HS-5 (cell line): ENCODE results near the gene LILRA1.
"Not testable (repeated sequence)": the region's sequence is repeated elsewhere in the genome, so short reads cannot be mapped to it uniquely, and the experiment has no call there.

Experiments
- DNase-seq: peaks from one replicate; pipeline ENCODE4 v3.0.0-alpha.2; 2012; ENCODE audit warnings: low read depth

LILRA1 gene

DNA sequence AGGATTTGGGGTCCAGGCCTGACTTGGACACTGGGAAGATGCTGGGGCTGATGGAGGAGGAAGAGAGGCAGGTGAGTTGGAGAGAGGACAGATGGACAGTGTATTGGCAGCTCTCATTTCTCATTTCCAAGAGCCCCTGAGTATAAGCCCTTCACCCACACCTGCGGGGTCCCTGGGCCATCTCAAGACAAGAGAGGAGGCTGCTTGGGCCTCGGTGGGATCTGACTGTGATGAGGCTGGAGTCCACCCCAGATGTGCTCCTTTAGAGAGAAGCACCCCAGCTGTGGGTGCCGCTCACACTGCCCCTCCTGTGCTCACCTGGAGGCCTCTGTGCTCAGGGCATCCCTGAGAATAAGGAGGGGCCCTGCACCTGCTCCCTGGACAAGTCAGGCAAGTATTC lies 16.1 kb upstream of the LILRA1 start:
- no peak for DNase-seq

DNA sequence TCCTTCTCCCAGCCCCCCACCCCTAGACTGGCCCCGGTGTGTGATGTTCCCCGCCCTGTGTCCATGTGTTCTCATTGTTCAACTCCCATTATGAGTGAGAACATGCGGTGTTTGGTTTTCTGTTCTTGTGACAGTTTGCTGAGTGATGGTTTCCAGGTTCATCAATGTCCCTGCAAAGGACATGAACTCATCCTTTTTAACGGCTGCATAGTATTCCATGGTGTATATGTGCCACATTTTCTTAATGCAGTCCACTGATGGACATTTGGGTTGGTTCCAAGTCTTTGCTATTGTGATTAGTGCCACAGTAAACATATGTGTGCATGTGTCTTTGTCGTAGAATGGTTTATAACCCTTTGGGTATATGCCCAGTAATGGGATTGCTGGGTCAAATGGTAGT lies 15.2 kb upstream of the LILRA1 start:
- DNase-seq: not testable (repeated sequence)

DNA sequence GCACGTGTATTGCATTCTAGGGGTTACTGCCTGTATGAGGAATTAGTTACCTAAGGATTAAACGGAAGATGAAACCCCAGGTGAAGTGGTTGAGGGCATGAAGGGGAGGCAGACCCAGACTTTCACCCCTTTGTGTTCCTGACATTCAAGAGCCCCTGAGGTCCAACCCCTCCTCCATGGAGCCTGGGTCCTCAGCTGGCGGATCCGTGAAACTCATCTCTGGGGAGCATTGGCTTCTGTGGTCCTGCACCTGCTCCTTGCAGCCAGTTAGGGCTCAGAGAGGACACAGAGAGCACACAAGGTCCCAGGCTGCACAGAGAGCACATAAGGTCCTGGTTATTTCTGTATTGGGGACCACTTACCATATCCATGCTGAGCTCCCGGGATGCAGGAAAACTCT lies 7.0 kb upstream of the LILRA1 start:
- DNase-seq: no peak

DNA sequence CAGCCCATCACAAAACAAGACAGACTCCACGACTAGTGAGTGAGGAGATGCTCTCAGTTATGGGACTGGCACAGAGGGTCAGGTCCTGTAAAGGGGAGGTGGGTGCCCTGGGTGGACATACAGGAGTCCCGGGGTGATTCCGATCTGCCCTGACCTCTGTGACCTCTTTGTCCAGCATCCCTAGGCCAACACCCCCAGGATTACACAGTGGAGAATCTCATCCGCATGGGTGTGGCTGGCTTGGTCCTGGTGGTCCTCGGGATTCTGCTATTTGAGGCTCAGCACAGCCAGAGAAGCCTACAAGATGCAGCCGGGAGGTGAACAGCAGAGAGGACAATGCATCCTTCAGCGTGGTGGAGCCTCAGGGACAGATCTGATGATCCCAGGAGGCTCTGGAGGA lies 6.4 kb upstream of the LILRA1 start:
- DNase-seq: no peak

DNA sequence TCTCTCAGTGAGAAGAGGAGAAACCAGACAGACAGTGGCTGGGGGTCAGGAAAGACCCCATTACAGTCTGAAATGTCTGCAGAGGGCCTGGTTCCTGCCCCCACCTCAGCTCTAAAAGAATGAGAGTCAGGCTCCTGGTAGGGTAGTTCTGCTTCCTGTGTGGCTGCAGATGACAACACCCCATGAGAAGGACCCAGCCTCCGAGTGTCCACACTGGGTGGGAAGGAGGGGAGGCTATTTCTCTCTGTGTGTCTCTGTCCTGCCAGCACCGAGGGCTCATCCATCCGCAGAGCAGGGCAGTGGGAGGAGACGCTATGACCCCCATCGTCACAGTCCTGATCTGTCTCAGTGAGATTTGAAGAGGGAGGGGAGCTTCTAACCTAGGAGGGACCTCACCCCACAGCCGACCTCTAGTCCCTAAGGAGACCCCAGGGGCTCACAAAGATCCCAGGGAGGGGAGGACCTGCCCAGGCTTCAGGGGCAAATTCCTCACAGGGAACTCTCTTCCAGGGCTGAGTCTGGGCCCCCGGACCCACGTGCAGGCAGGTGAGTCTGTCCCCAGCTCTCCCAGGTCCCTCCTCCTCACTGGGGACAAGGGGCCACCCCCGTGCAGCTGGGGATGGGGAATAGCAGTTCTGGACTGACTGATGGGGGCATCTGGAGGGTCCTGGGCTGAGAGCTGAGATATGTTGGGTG lies 647 bp downstream of the LILRA1 start:
- not testable (repeated sequence) for DNase-seq

DNA sequence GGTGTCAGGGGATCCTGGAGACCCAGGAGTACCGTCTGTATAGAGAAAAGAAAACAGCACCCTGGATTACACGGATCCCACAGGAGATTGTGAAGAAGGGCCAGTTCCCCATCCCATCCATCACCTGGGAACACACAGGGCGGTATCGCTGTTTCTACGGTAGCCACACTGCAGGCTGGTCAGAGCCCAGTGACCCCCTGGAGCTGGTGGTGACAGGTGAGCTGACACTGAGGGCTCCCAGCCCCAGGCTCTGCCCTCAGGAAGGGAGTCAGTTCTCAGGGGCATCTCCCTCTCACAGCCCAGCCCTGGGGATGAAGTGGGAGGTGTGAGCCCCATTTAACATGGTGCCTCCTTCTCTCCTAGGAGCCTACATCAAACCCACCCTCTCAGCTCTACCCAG lies 1.3 kb downstream of the LILRA1 start:
- DNase-seq: no peak

DNA sequence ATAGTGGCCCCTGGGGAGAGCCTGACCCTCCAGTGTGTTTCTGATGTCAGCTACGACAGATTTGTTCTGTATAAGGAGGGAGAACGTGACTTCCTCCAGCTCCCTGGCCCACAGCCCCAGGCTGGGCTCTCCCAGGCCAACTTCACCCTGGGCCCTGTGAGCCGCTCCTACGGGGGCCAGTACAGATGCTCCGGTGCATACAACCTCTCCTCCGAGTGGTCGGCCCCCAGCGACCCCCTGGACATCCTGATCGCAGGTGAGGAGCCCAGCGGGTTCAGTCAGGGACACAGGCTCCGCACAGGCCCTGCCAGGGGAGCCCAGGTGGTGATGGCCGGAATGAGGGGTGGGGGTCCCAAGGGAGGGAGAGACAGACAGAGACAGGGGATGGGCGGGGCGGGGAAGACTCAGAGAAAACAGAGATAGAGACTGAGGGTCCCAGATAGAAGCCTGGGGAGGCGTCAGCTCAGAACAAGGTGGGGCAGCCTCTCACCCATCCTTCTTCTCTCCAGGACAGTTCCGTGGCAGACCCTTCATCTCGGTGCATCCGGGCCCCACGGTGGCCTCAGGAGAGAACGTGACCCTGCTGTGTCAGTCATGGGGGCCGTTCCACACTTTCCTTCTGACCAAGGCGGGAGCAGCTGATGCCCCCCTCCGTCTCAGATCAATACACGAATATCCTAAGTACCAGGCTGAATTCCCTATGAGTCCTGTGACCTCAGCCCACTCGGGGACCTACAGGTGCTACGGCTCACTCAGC lies 2.4 kb downstream of the LILRA1 start:
- DNase-seq: not testable (repeated sequence)

DNA sequence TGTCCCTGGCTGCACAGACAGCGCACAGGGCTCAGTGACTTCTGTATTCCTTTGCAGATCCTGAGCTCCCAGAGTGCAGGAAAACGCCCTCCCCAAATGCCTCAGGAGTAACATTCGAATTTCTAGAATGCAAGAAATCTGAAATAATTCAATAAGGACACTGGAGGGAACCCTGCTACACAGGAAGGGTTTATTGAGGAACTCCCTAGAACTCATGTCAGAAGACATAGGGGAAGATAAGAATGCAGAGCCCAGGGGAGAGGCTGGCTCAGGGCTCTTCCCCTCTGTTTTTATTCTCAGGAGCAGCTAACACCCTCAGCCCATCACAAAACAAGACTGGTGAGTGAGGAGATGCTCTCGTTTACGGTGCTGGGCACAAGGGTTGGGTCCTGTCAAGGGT lies 6.8 kb downstream of the LILRA1 start:
- no peak for DNase-seq

DNA sequence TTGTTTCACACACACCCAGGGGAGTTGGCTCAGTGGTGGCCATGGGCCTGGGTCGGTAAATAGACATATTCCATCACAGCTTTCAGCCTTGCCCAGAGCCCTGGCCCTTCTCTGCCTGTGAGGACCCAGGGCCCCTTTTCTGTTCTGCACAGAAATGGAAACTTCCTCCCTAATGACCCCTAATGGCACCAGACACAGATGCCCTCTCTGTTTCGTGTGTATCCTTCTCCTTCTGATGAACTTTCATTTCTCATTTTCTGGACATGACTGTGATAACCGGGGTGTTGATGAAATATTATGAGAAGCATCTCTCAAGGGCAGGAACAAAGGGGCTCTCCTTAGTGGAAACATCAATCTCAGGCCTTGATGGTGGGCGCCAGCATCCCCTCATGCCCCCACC lies 12.8 kb downstream of the LILRA1 start:
- no peak for DNase-seq

DNA sequence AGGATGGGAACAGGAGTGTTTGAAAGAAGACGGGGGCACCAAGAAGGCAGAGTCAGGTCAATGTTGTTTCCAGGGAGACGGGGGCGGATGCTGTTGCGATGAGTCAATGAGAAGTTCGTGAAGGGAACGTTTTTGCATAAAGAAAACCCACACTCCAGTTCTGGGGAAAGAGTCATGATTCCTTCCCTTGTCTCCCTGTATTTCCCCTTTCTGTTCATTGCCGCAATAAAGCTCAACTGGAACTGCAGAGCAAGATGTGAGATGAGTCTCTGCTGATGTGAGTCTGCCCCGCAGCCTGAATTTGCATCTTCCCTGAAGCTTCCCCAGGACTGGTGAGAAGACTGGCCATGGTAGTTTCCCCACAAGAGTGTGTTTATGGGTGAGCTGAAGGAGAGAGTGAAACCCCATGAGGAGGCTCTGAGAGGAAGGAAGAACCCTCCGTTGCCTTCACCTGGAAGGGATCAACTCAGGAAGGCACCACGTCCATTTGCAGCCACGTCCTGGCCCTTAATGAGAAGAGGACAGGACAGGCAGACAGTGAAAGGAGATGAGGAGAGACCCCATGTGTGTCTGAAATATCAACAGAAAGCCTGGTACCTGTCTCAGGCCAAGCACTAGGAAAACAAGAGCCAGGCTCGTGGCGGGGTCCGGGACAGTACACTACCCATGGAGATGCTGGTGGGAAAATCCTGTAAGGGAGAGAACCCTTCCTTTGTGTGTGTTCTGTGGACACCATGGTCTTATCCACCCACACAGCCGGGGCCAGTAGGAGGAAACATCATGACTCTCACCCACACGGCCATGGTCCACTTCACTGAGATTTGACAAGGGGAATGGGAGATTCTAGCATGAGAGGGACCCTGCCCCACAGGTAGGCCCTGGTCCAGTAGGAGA lies 13.7 kb downstream of the LILRA1 start:
- no peak for DNase-seq

DNA sequence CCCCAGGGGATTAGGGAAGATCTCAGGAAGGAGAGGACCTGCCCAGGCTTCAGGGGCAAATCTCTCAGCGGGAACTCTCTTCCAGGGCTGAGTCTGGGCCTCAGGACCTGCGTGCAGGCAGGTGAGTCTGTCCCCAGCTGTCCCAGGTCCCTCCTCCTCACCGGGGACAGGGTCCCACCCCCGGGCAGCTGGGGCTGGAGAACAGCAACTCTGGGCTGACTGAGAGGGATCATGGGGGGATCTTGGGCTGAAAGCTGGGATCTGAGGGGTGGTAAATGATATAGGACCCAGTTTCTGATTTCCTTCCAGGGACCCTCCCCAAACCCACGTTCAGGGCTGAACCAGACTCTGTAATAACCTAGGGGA lies 14.3 kb downstream of the LILRA1 start:
- DNase-seq: no peak

DNA sequence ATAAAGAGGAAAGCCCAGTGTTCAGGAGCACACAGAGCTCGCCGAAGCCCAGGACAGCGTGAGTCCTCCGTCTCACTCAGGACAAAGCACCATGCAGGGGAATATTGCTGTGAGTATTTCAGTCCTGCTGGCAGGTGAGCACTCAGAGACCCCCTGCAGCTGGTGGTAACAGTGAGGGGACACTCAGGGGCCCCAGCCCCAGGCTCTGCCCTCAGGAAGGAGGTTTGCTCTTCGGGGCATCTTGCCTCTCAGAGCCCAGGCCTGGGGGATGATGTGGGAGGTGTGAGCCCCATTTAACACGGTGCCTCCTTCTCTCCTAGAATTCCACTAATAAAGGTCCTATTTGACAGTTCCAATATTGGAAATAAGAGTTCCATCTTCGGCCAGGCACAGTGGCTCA lies 14.8 kb downstream of the LILRA1 start:
- DNase-seq: no peak

DNA sequence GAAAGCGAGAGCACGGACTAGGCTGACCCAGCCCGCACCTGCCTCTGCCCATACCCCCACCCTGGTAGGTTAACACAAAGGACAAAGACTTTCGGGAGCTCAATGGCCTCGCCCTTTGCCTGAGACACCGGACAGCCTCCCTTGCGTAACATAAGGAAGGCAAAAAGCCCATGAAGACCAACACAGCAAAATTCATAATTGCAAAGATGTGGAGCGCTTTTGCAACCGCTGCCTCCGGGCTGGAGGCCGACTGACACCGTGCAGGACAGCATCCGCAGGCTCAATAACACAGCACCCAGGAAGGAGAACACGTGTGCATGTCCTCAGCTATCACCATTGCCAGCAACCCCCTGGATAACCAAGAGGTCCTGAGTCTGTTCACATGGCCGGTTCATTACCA lies 15.4 kb downstream of the LILRA1 start:
- no peak for DNase-seq

DNA sequence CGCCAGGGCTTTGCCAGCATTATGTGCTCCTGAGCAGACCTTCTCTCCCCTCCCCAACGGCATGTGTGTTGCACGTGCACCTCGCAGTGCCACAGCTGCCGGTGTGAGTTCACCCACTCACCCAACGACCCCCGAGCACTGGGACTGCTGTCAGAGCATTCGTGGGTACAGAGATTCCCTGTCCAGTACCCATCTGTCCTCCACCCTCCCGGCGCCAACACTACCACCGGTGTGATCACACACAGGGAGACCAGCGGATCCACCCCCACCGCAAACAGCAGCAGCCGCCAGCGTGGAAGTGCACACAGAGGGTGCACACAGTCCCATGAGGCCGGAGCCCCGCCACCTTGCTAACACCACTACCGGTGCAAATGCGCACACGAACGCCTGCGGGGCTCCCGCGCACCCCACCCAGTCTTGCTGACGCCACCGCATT lies 15.9 kb downstream of the LILRA1 start:
- no peak for DNase-seq

DNA sequence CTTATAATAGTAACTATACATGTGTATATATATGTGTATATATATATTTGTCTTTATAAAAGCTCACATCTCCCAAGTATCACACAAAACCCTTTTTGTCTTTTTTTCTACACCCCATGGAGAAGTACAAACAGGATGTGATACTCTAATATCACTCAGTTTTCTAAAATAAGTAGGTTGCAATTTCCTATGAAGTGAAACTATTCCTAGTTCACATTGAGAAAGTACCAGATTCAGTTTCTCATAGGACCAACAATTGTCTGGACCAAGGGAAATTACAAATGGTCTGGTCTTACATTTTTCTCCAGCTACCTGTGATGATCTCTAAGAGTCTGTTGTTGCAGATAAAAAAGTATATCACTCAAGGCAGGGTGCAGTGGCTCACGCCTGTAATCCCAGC lies 19.0 kb downstream of the LILRA1 start:
- DNase-seq: no peak

DNA sequence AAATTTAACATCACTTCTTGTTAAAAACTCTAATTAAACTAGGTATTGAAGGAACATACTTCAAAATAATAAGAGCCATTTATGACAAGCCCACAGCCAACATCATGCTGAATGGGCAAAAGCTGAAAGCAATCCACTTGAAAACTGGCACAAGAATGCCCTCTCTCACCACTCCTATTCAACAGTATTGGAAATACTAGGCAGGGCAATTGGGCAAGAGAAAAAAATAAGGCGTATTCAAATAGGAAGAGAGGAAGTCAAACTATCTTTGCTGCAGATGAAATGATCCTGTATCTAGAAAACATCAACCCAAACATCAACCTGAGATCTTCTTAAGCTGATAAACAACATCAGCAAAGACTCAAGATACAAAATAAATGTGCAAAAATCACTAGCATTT lies 21.3 kb downstream of the LILRA1 start:
- no peak for DNase-seq

DNA sequence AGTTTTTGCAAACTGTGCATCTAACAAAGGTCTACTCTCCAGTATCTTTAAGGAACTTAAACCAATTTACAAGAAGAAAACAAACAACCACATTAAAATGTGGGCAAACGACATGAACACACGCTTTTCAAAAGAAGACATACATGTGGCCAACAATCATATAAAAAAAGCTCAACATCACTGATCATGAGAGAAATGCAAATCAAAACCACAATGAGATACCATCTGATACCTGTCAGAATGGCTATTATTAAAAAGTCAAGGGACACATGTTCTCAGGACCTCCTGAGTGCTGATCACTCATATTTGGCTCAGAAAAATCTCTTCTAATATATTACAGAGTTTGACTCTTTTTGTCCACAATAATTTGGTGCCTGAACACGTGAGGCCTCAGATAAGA lies 22.6 kb downstream of the LILRA1 start:
- no peak for DNase-seq

DNA sequence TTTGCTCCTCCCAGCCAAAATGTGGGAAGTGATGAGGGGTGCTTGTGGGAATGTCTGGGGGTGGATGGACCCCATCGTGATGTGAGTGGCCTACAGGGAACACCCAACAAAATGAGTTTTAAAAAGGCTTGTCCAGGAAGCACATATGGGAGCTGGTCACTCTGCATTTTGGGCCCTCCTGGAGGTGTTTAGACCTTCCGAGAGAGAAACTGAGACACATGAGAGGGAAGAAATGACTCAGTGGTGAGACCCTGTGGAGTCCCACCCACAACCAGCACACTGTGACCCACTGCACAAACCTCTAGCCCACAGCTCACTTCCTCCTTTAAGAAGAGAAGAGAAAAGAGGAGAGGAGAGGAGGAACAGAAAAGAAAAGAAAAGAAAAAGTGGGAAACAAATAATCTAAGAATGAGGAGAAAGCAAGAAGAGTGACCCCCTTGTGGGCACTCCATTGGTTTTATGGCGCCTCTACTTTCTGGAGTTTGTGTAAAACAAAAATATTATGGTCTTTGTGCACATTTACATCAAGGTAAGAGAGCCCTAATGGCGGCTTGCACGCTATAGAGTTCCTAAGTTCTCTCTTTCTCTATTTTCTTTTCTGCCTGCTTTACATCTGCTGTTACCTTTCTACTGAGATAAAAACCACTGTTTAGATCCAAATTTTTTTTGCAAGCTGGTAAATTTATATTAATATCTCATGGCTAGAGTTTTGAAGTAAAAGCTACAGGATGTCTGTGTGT lies 23.6 kb downstream of the LILRA1 start:
- DNase-seq: no peak

DNA sequence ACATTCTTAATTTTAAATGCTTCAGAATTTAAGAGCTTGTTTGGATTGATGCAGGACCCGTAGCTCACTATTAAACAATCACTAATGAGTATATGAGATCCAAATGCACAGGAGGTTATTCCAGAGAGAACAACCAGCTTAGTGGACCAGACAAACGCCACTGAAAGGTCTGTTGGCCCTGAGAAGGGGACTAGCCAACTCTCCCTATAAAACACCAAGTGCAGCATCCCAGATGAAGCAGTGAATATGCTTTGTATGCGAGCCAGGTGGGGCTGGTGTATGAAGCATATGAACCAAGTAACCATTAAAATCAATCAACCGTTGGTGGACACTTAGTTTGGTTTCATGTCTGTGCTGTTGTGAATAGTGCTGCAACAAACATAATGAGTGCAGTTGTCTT lies 27.0 kb downstream of the LILRA1 start:
- no peak for DNase-seq

DNA sequence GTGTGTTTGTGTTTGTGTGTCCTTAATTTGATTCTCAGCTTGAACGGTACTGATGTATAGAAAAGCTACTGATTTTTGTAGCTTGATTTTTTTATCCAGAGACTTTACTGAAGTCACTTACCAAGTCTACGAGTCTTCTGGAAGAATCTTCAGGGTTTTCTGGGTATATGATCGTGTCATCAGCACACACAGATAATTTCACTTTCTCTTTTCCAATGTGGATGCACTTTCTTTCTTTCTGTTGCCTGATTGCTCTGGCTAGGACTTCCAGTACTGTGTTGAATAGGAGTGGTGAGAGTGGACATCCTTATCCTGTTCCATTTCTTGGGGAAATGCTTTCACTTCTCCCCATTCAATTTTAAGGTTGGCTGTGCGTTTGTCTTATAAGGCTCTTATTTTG lies 29.0 kb downstream of the LILRA1 start:
- DNase-seq: no peak

DNA sequence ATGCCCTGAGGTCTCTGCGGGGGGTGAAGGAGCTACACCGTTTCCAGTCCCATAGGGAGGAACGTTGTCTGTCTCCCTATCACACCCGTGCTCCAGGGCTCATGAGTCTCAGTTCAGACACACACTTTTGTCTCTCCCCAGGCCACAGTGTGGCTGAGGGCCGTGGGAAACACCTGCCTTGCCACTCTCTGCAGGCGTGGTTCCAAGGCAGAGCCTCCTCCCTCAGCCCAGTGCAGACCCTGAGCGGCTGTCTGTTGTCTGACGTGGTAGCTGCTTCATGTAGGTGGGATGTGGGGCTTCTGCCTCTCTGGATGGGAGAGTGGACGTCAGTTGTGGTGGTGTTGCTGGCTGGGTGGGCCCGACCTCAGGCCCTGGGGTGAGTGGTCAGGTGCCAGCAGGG lies 30.8 kb downstream of the LILRA1 start:
- not testable (repeated sequence) for DNase-seq
